Stomach (tissue), 9 donors: ENCODE data around the gene KRT81. TPM values are rescaled to one million over a fixed set of nuclear protein-coding genes. Genes with fewer than 3 reads are reported as not detected.

ENCODE experiments used
- DNase-seq, 2 donors: peaks; one replicate each; pipeline versions ENCODE4 v3.0.0 to v3.0.0-alpha.2; 2013 to 2019
- H3K27ac ChIP-seq, 5 donors: fragments of 200-600 bp in 4 of 5; sonication (generic) in 4 of 5; one replicate each; pipeline ENCODE4 v1.5.1; 2013 to 2019; ENCODE audit warnings: mild to moderate bottlenecking in 1 of 5, moderate library complexity in 1 of 5
- H3K27me3 ChIP-seq, 3 donors: fragments of 200-600 bp; sonication (generic); one replicate each; pipeline ENCODE4 v1.5.1; 2017 to 2019; ENCODE audit warnings: mixed run types in 1 of 3
- H3K36me3 ChIP-seq, 4 donors: fragments of 200-600 bp; sonication (generic); 1 replicate in 3 of 4; 2 replicates in 1 of 4; pipeline ENCODE4 v1.5.1; 2016 to 2019
- H3K4me1 ChIP-seq, 4 donors: fragments of 200-600 bp; sonication (generic); one replicate each; pipeline ENCODE4 v1.5.1; 2016 to 2019
- H3K4me3 ChIP-seq, 4 donors: fragments of 200-600 bp; sonication (generic) in 3 of 4; one replicate each; pipeline ENCODE4 v1.5.1; 2016 to 2019; ENCODE audit warnings: mild to moderate bottlenecking in 1 of 4
- H3K9me3 ChIP-seq, 4 donors: fragments of 200-600 bp; sonication (generic); one replicate each; pipeline ENCODE4 v1.5.1; 2016 to 2019
- CTCF ChIP-seq, 7 experiments: fragments of 450-650 bp in 4 of 7; fragments of 200-600 bp in 3 of 7; sonication (generic) in 3 of 7; IDR thresholded peaks; one replicate each; pipeline ENCODE4 v1.5.1; 2016 to 2019; ENCODE audit warnings: antibody characterized with exemption in 7 of 7, control low read depth in 2 of 7, mild to moderate bottlenecking in 1 of 7
- EP300 ChIP-seq: sonication (generic); formaldehyde crosslinking; IDR thresholded peaks from one replicate; pipeline ENCODE4 v1.6.1; 2017; ENCODE audit warnings: antibody characterized with exemption
- POLR2A ChIP-seq, 4 donors: fragments of 450-650 bp; IDR thresholded peaks; one replicate each; pipeline ENCODE4 v1.6.1; 2016; ENCODE audit warnings: antibody characterized with exemption in 4 of 4, control low read depth in 2 of 4, mild to moderate bottlenecking in 1 of 4, moderate library complexity in 1 of 4
- POLR2AphosphoS5 ChIP-seq, 3 donors: sonication (generic); formaldehyde crosslinking; IDR thresholded peaks; one replicate each; pipeline ENCODE4 v1.6.1; 2016; ENCODE audit warnings: antibody characterized with exemption in 3 of 3
- WGBS, 5 donors: extraction: QIAGEN DNeasy Blood & Tissue Kit in 3 of 5; methylation state at CpG; one replicate each; pipeline versions ENCODE4 v1.1.5 to v1.1.7; 2013 to 2018; 5-methylcytosine and 5-hydroxymethylcytosine counted together
- intact Hi-C: fragments of 100-400 bp; cut with DNase I; formaldehyde crosslinking; loops from one replicate; pipeline ENCODE4 v1.15.1; 2023; ENCODE audit warnings: low total_unique reads
- polyA plus RNA-seq, 3 donors: library from polyadenylated mRNA; stranded (reverse); fragments of 200-250 nt; gene quantifications; one replicate each; pipeline ENCODE4 v1.2.3, GENCODE V29; 2013
- total RNA-seq, 5 donors: library from RNA; depleted of rRNA; stranded (reverse); fragments of >200 nt; gene quantifications; one replicate each; pipeline versions ENCODE4 v1.1.0 to v1.2.3, GENCODE V29; 2014 to 2016
- donor health status: healthy with polysubstance abuse.
- donor health status: Bipolar disorder and iron deficiency.
- donor health status: healthy.

Gene KRT81
- total and polyA plus RNA-seq, 8 donors = 0.15 TPM; not detected in 7

DNA sequence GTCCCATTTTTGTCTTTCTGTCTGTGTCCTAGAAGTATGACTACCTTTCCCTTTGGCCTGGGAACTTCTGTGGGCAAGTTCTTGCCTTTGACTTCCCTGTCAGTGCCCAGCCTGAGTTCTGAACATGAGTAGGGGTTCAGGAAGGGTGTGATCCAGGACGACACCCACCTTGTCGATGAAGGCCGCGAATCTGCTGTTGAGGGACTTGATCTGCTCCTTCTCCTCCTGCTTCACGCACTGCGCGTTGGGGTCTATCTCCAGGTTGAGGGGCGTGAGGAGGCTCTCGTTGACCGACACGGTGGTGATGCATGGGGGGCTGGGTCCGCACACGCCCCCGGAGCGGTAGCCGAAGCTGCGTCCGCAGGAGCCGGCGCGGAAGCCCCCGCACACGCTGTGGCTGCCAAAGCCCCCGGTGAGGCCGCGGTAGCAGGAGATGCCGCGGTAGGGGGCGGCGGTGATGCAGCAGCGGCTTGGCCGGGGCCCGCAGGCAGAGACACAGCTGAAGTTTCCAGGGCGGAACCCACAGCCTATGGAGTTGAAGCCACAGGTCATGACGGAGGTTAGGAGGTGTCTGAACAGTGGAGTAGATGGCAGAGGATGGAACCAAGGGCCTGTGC is 29.6 kb upstream of the KRT81 start, which contains the start of gene KRT83:
Gene KRT83 (minus strand): TSS at position 615 of the 617 bp plus-strand sequence. CDS start 63 bp downstream, at position 552.
- no peaks in the 10 kb centered on the region for H3K9me3 ChIP-seq
- intact Hi-C loops = no loop called here
- TF ChIP-seq POLR2AphosphoS5 (IDR thresholded peaks at IDR 0.05) (no peak), POLR2A (IDR thresholded peaks at IDR 0.05) (no peak), EP300 (no peak), CTCF (IDR thresholded peaks at IDR 0.05) (no peak)
- 59 to 77% (median 73%) methylated on average over 35 of the region's 35 CpGs for WGBS, 5 donors
- no peaks in the 10 kb centered on the region for H3K4me1 ChIP-seq
- no peak within 1 kb of the TSS for H3K27ac ChIP-seq
- peaks cover 0 to 56% (median 13%) of the 10 kb centered on the region in 3 donors for H3K27me3 ChIP-seq
- no peak within 1 kb of the TSS for H3K4me3 ChIP-seq
- H3K36me3 ChIP-seq = no peaks in the 10 kb centered on the region
- no peak for DNase-seq

GRCh38 chr12:52319097-52319496 is 27.8 kb upstream of the KRT81 start:
- Histone ChIP-seq H3K27ac (no peak overlapping the region), H3K9me3 (no peaks in the 10 kb centered on the region), H3K4me1 (no peaks in the 10 kb centered on the region), H3K4me3 (no peak overlapping the region), H3K36me3 (no peaks in the 10 kb centered on the region), H3K27me3 (peaks cover 0 to 62% (median 13%) of the 10 kb centered on the region in 3 donors)
- intact Hi-C loops = no loop called here
- TF ChIP-seq EP300 (no peak), POLR2AphosphoS5 (IDR thresholded peaks at IDR 0.05) (no peak), POLR2A (IDR thresholded peaks at IDR 0.05) (no peak), CTCF (IDR thresholded peaks at IDR 0.05) (no peak)
- peak in 1 of 2 donors; percentile 46 for DNase-seq
- 50 to 63% (median 57%) methylated on average over 11 of the region's 11 CpGs for WGBS, 5 donors

DNA sequence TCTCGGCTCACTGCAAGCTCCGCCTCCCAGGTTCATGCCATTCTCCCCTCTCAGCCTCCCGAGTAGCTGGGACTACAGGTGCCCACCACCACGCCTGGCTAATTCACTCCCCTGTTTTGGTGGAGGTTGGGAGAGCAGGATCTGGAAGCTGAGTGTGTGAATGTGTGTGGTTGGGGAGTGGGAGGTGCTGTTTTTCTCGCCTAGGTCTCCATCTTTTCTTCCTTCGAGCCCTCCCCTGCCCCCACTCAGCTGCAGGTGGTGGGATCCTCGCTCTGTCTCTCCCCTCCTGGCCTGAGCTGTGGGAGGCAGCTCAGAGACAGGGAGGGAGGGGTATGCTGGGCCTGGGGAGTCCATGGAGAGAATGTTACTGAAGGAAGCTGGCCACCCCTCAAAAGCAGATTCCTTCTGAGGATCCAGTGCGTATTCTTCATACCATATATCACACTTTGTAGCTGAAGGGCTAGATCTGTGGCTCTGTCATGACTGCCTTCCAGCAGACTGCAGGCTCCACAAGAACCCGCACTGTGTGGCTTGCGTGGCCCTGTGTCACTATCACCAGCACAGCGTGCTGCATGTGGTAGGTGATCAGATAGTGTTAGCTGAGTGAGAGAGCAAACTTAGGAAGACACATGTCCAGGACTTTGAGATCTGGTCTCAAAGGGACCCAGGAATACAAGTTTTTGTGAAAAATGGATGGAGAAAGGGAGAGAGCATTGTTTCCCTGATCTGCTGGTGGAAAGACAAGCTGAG is 27.1 kb upstream of the KRT81 start:
- intact Hi-C loops = no loop called here

More for the DNA sequence above, 27.1 kb upstream of the KRT81 start:
- no peaks in the 10 kb centered on the region for H3K36me3 ChIP-seq
- peaks cover 0 to 66% (median 13%) of the 10 kb centered on the region in 3 donors for H3K27me3 ChIP-seq
- no peaks in the 10 kb centered on the region for H3K4me1 ChIP-seq
- no peak for DNase-seq
- no peak overlapping the region for H3K4me3 ChIP-seq
- WGBS, 5 donors = 82 to 92% (median 85%) methylated on average over 11 of the region's 11 CpGs
- H3K9me3 ChIP-seq = no peaks in the 10 kb centered on the region
- TF ChIP-seq POLR2AphosphoS5 (IDR thresholded peaks at IDR 0.05) (no peak), CTCF (IDR thresholded peaks at IDR 0.05) (no peak), POLR2A (IDR thresholded peaks at IDR 0.05) (no peak), EP300 (no peak)
- H3K27ac ChIP-seq = no peak overlapping the region
